ENCODE data around the gene PPP1R15B. TPM values are rescaled to one million over a fixed set of nuclear protein-coding genes. Genes with fewer than 3 reads are reported as not detected.

Gene PPP1R15B
- total RNA-seq, 4 donors from 2014 or later = 42.8 to 56.4 (median 51.4) TPM

DNA sequence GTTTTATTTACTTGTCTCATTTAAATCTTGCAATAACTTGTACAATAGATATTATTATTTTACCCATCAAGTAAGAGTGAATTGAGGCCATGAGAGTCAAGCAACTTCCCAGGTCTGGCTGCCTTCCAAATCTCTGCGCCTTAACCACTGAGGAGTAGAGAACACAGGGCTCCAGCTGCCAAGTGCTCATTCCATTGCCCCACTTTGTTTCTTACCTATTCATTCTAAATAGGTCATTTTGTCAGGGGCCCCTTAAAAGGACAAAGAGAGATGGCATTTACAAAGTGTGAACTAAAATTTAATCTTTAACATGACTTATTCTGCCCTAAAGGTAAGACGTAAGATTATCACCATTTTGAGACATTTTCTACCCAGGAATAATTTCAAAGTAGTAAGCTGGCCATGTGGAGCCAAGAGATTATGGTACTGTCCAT, 3.5 kb downstream of the PPP1R15B start:
- no peaks in the 10 kb centered on the region for H3K9me3 ChIP-seq
- H3K4me3 ChIP-seq = peak overlapping the region; percentile 71 to 98 (median 90)
- H3K4me1 ChIP-seq = peaks cover 29 to 45% (median 40%) of the 10 kb centered on the region in 4 donors
- H3K27ac ChIP-seq (replicated peaks in 1 of 4) = peak overlapping the region; percentile 98 to 99 (median 98)
- TF ChIP-seq EP300 (IDR thresholded peaks at IDR 0.05) (no peak), POLR2AphosphoS5 (IDR thresholded peaks at IDR 0.05) (peak in 1 of 2 donors; percentile 18)
- intact Hi-C loops (cut with DNase I) = no loop called here
- peak; percentile 92 for DNase-seq (ENCODE audit: extremely low spot score)
- no peaks in the 10 kb centered on the region for H3K27me3 ChIP-seq
- peaks cover 12 to 42% (median 21%) of the 10 kb centered on the region in 4 donors for H3K36me3 ChIP-seq
- WGBS = 0% methylated on average over 2 of the region's 2 CpGs

DNA sequence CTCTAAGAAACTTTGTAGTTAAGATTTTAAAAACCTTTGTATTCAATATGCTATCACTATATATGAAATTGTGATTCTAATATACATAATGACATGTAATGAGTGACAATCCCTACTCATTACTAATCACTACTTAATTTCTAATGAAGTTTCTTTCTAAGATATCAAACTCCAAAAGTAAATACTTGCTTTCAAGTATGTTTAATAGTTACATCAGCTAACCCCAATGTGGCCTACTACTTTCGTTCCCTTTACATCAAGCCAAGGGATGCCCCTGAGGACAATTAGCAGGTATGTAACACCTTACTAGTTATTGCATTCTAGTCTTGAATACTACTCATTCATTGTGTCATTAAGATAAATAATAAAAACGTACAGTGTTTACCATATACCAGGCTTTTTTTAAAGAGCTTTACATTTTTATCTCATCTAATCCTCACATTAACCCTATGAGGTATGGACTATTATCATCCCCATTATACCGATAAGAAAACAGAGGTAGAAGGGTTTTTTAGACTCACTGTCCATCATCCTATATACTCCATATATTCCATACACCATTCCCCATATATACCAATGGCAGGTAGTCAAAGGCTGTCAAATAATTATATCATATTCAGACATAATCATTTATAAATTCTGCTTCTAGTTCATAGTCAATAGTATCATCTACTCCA, 4.2 kb downstream of the PPP1R15B start:
- H3K4me1 ChIP-seq = peaks cover 27 to 39% (median 36%) of the 10 kb centered on the region in 4 donors
- 4% methylated on average over 3 of the region's 3 CpGs for WGBS
- peak overlapping the region; percentile 71 to 98 (median 90) for H3K4me3 ChIP-seq
- H3K36me3 ChIP-seq = peaks cover 18 to 49% (median 27%) of the 10 kb centered on the region in 4 donors
- H3K27ac ChIP-seq (replicated peaks in 1 of 4) = peak overlapping the region in 3 of 4 donors; percentile 98 to 99 (median 99)
- TF ChIP-seq EP300 (IDR thresholded peaks at IDR 0.05) (no peak), POLR2AphosphoS5 (IDR thresholded peaks at IDR 0.05) (no peak), POLR2A (IDR thresholded peaks at IDR 0.05; ENCODE audit: low read depth) (no peak)
- TF ChIP-seq, protein P1, sequence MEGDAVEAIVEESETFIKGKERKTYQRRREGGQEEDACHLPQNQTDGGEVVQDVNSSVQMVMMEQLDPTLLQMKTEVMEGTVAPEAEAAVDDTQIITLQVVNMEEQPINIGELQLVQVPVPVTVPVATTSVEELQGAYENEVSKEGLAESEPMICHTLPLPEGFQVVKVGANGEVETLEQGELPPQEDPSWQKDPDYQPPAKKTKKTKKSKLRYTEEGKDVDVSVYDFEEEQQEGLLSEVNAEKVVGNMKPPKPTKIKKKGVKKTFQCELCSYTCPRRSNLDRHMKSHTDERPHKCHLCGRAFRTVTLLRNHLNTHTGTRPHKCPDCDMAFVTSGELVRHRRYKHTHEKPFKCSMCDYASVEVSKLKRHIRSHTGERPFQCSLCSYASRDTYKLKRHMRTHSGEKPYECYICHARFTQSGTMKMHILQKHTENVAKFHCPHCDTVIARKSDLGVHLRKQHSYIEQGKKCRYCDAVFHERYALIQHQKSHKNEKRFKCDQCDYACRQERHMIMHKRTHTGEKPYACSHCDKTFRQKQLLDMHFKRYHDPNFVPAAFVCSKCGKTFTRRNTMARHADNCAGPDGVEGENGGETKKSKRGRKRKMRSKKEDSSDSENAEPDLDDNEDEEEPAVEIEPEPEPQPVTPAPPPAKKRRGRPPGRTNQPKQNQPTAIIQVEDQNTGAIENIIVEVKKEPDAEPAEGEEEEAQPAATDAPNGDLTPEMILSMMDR (IDR thresholded peaks at IDR 0.05) = no peak
- H3K27me3 ChIP-seq = no peaks in the 10 kb centered on the region
- intact Hi-C loops (cut with DNase I) = no loop called here
- DNase-seq (ENCODE audit: extremely low spot score) = peak; percentile 17
- H3K9me3 ChIP-seq = no peaks in the 10 kb centered on the region

GRCh38 chr1:204406621-204407020, 5.0 kb downstream of the PPP1R15B start:
- peak overlapping the region; percentile 66 to 99 (median 85) for H3K27ac ChIP-seq (replicated peaks in 1 of 4)
- H3K4me3 ChIP-seq = peak overlapping the region; percentile 71 to 98 (median 90)
- intact Hi-C loops (cut with DNase I) = no loop called here
- peaks cover 21 to 56% (median 34%) of the 10 kb centered on the region in 4 donors for H3K36me3 ChIP-seq
- peaks cover 25 to 35% (median 32%) of the 10 kb centered on the region in 4 donors for H3K4me1 ChIP-seq
- 57% methylated on average over 4 of the region's 4 CpGs for WGBS
- DNase-seq (ENCODE audit: extremely low spot score) = peak; percentile 26
- no peaks in the 10 kb centered on the region for H3K27me3 ChIP-seq
- H3K9me3 ChIP-seq = no peaks in the 10 kb centered on the region
- no peak for TF ChIP-seq EP300 (IDR thresholded peaks at IDR 0.05)
- TF ChIP-seq POLR2AphosphoS5 (IDR thresholded peaks at IDR 0.05) = no peak
- no peak for TF ChIP-seq POLR2A (IDR thresholded peaks at IDR 0.05; ENCODE audit: low read depth)
- TF ChIP-seq, protein P1 (IDR thresholded peaks at IDR 0.05) = no peak

DNA sequence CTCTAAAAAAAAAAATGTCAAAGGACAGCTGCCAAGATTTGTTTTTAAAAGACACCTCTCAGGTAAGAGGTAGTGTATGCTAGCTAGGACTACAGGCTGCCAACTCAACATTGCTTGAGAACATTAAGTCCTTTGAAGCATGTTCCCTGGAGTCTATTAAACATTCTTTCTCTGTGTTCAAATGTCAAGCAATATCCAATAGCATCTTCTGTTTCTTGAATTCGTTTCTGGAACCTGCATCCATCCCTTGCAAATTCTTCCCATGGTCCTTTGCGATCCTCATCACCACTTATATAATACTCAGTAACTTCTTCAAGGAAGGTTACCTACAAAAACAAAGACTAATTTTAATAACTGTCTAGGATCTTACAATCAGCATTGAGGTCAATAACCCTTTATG, 5.6 kb downstream of the PPP1R15B start:
- TF ChIP-seq POLR2A (IDR thresholded peaks at IDR 0.05; ENCODE audit: low read depth) (no peak), EP300 (IDR thresholded peaks at IDR 0.05) (no peak), POLR2AphosphoS5 (IDR thresholded peaks at IDR 0.05) (peak in 1 of 2 donors; percentile 42)
- TF ChIP-seq, protein P1 (IDR thresholded peaks at IDR 0.05) = no peak
- WGBS = 33% methylated on average over 2 of the region's 2 CpGs

DNA sequence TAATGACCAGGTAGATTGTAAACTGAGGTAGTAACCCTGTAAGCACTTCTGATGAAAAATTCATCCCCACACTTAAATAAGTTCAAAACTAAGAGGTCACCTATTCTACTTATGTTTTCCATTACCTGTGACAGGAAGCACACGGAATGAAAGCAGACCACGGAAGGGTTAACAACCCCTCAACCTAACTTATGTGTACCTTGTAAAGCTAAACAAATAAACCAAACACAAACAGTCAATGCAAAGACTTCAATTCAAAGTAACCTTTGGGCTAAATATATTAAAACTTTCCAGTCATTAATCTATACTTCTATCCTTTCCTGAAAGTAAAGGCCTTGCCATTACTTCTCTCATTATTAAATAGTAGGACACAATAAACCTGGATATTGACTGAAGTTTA, 7.0 kb downstream of the PPP1R15B start:
- WGBS = 76% methylated on average over 2 of the region's 2 CpGs
- Histone ChIP-seq H3K27ac (replicated peaks in 1 of 4) (peak overlapping the region in 3 of 4 donors; percentile 3 to 99 (median 71)), H3K36me3 (peaks cover 21 to 71% (median 54%) of the 10 kb centered on the region in 4 donors)

More for the DNA sequence above, 5.6 kb downstream of the PPP1R15B start:
- H3K4me3 ChIP-seq = peak overlapping the region; percentile 71 to 98 (median 90)
- H3K9me3 ChIP-seq = no peaks in the 10 kb centered on the region
- DNase-seq (ENCODE audit: extremely low spot score) = peak; percentile 3
- intact Hi-C loops (cut with DNase I) = no loop called here
- H3K27me3 ChIP-seq = no peaks in the 10 kb centered on the region
- peak overlapping the region; percentile 66 to 99 (median 85) for H3K27ac ChIP-seq (replicated peaks in 1 of 4)
- H3K36me3 ChIP-seq = peaks cover 21 to 59% (median 41%) of the 10 kb centered on the region in 4 donors
- peaks cover 25 to 35% (median 32%) of the 10 kb centered on the region in 4 donors for H3K4me1 ChIP-seq

More for the DNA sequence above, 7.0 kb downstream of the PPP1R15B start:
- H3K4me3 ChIP-seq = no peak overlapping the region
- TF ChIP-seq POLR2A (IDR thresholded peaks at IDR 0.05; ENCODE audit: low read depth) (no peak), POLR2AphosphoS5 (IDR thresholded peaks at IDR 0.05) (no peak), EP300 (IDR thresholded peaks at IDR 0.05) (no peak)
- TF ChIP-seq, protein P1 (IDR thresholded peaks at IDR 0.05) = no peak
- peaks cover 25 to 35% (median 32%) of the 10 kb centered on the region in 4 donors for H3K4me1 ChIP-seq
- intact Hi-C loops (cut with DNase I) = no loop called here
- no peaks in the 10 kb centered on the region for H3K27me3 ChIP-seq
- H3K9me3 ChIP-seq = no peaks in the 10 kb centered on the region
- DNase-seq (ENCODE audit: extremely low spot score) = no peak

All from esophagus muscularis mucosa (tissue), 4 donors.